ENCODE results near the gene ALPK3.

GRCh38 chr15:84780492-84780891, 36.7 kb upstream of the ALPK3 start:
- TF ChIP-seq CTCF (IDR thresholded peaks at IDR 0.05) = no peak
- no peak for TF ChIP-seq POLR2A (IDR thresholded peaks at IDR 0.05)
